GM12872 (cell line): ENCODE data around the gene TOM1L1.

ENCODE experiments used
- TF ChIP-seq, protein P1 (sequence below): IDR thresholded peaks from 3 replicates; pipeline ENCODE4 v1.5.1; 2011; ENCODE audit warnings: low read depth, mild to moderate bottlenecking, low read length, moderate library complexity; ENCODE audit not compliant: insufficient read depth

TOM1L1 gene

GRCh38 chr17:54977744-54978143 lies 77.1 kb downstream of the TOM1L1 start:
- TF ChIP-seq, protein P1, sequence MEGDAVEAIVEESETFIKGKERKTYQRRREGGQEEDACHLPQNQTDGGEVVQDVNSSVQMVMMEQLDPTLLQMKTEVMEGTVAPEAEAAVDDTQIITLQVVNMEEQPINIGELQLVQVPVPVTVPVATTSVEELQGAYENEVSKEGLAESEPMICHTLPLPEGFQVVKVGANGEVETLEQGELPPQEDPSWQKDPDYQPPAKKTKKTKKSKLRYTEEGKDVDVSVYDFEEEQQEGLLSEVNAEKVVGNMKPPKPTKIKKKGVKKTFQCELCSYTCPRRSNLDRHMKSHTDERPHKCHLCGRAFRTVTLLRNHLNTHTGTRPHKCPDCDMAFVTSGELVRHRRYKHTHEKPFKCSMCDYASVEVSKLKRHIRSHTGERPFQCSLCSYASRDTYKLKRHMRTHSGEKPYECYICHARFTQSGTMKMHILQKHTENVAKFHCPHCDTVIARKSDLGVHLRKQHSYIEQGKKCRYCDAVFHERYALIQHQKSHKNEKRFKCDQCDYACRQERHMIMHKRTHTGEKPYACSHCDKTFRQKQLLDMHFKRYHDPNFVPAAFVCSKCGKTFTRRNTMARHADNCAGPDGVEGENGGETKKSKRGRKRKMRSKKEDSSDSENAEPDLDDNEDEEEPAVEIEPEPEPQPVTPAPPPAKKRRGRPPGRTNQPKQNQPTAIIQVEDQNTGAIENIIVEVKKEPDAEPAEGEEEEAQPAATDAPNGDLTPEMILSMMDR, result no peak

DNA sequence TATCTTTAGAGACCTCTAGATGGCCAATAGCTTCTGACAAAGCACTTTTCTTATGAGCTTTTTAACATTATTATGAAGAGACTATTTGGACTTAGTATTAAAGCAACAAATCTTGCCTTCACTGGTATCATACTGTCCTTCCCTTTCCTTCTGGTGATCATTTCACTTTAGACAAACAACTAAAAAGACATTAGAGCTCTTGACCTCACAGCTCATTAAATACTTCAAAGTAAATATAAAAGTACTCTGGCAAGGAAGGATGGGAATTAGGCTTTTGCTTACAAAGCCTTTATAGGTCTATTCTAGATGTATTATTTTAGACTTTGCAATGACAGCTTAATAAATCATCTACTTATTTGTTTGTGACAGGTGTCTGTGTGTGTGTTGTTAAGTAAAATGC lies 79.0 kb downstream of the TOM1L1 start:
- TF ChIP-seq, protein P1, result no peak

DNA sequence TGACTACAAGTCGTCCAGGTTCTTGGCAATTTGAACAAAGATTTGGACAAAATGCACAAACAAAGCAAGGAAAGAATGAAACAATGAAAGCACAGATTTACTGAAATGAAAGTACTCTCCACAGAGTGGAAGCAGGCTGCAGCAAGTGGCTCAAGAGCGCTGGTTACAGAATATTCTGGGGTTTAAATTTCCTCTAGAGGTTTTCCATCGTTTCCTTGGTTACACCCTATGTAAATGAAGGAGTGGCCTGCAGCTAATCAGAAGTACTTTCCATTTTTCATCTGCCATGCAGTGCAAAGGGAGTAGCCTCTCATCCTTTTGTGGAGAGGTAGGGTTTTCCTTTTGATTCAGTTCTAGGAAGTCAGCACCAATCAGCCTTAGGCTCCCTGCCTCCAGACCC lies 79.7 kb downstream of the TOM1L1 start:
- TF ChIP-seq, protein P1, result no peak

DNA sequence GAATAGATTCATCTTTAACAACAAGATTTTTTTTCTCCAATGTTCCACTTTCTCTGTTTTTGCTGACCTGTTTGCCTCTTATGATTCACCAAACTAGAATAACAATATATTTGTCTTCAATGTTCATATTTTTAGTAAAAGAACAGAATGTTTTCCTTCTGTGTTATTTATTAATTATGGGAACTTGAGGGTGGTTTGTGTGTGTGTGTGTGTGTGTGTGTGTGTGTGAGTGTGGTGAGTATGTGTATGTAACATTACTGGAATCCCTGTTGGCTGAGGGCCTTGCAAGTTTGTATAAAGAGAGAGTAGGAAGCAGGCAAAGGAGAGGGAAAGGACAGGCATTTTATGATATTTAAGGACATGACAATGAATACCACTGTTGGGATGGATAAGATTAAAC lies 81.7 kb downstream of the TOM1L1 start:
- TF ChIP-seq, protein P1, result no peak

DNA sequence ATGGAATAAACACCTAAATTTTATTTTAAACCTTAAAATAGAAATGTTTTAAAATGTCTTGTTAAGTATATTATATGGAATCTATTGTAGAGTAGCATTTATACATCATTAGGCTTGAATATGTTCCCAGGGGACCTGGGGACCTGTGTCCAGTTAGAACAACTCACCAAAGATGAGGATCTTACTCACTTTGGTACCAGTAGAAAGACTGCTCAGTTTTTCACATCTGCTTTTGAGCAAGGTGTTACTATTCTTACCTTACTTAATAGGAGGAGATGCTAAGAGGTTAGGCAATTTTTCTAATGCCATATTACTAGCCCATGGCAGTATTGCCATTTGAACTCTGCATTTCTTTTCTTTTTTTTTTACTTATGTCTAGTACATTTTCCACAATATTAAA lies 82.6 kb downstream of the TOM1L1 start:
- TF ChIP-seq, protein P1, result no peak

GRCh38 chr17:54985476-54985875 lies 84.8 kb downstream of the TOM1L1 start:
- TF ChIP-seq, protein P1, result no peak

- TF ChIP-seq, protein P1, result no peak
Observed at GRCh38 chr17:54990118-54990517, 89.5 kb downstream of the TOM1L1 start.

- TF ChIP-seq, protein P1, result no peak
Observed at GRCh38 chr17:54991567-54991966, 90.9 kb downstream of the TOM1L1 start.
